Fibroblast of the aortic adventitia (primary cell): ENCODE data around the gene WHAMM. TPM values are rescaled to one million over a fixed set of nuclear protein-coding genes. Genes with fewer than 3 reads are reported as not detected.

Source experiments
- DNase-seq: peaks from one replicate; pipeline ENCODE4 v3.0.0-alpha.2; 2010; ENCODE audit warnings: low read depth
- H3K4me3 ChIP-seq: 2 replicates; pipeline ENCODE4 v1.5.1; 2011; ENCODE audit warnings: low read depth, mild to moderate bottlenecking, control low read depth, low read length, moderate library complexity
- CTCF ChIP-seq: IDR thresholded peaks from 2 replicates; pipeline ENCODE4 v1.5.1; 2011; ENCODE audit warnings: mild to moderate bottlenecking, low read length, control low read depth, inconsistent platforms; ENCODE audit not compliant: insufficient read depth
- total RNA-seq: library from RNA; depleted of rRNA; stranded (reverse); fragments of >200 nt; gene quantifications from 2 replicates; pipeline ENCODE4 v1.2.3, GENCODE V29; 2012; ENCODE audit warnings: low replicate concordance

The WHAMM gene
- total RNA-seq, 1 donor = 4.4 TPM

DNA sequence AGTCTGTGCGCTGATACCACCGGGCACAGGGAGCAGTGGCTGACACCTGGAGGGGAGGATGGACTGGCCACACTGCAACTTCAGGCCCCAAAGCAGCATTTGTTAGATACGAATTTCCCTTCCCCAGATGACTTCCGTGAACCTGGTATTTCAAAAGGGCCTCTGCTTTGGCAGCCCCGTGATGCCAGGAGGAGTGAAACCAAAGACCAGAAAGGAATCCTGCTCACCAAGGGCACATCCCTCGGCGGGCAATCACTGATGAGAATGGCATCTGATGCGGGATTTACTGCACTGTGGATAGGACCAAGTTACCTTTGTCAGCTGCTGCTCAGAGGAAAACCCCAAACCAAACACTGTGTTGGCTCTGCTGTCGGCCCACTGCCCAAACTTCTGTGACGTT, 65.5 kb downstream of the WHAMM start:
- DNase-seq = no peak
- TF ChIP-seq CTCF = no peak
- no peak overlapping the region for H3K4me3 ChIP-seq

DNA sequence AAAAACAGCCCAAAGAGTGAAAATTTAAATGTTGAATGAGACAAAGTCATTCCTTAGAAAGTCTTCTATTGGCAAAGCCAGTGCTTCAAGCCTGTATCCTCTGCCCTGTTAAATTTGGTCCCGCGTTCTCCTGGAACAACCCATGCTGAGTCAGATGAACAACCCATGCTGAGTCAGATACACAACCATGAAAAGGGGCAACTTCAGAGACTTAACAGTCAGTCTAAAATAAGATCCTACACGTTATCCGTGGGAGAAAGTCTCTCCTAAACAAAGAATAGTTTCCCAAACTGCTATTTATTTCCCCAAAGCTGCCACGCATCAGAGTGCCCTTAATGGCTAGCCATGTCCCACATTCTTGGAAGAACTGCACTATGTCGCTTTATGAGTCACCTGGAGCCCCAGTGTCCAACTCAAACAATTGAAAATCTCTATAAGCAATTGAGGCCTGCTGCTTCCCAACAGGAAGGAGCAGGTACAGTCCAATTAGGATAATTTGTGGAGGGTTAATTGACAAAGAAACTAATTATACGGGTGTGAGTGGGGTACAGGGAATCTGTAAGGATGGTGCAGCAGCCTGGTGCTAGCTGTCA, 66.1 kb downstream of the WHAMM start:
- no peak for TF ChIP-seq CTCF
- peak; percentile 67 for DNase-seq

GRCh38 chr15:82877825-82878224, 68.4 kb downstream of the WHAMM start:
- no peak for DNase-seq
- no peak for TF ChIP-seq CTCF
- no peak overlapping the region for H3K4me3 ChIP-seq

More for the DNA sequence above, 66.1 kb downstream of the WHAMM start:
- no peak overlapping the region for H3K4me3 ChIP-seq

- no peak overlapping the region for H3K4me3 ChIP-seq
- no peak for DNase-seq
- TF ChIP-seq CTCF = no peak
Measured at GRCh38 chr15:82878325-82878724, 68.9 kb downstream of the WHAMM start.

DNA sequence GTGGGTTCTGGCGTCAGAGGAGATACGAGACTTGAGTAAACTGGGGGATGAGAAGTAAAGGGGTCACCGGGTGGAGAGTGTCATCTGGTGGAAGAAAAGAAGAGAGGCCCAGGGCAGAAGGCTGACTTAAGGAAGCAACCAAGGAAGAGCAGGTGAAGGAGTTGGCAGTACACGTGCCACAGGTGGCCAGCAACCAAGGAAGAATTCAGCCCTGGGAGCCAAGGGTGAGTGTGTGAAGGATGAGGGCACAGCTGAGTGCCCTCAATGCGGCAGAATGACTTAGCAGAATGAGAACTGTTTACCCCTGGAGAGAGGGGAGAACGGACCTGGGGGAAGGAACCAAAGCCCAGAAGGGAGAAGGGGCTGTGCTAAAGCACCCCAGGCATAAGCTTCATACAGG, 71.3 kb downstream of the WHAMM start:
- no peak overlapping the region for H3K4me3 ChIP-seq
- DNase-seq = no peak
- TF ChIP-seq CTCF = no peak

- no peak for TF ChIP-seq CTCF
- DNase-seq = no peak
- no peak overlapping the region for H3K4me3 ChIP-seq
Measured at GRCh38 chr15:82881747-82882146, 72.3 kb downstream of the WHAMM start.
